GM19395 (cell line): ENCODE measurements around the gene COL19A1.

Source experiments
- ATAC-seq: cut with Tn5 transposase; IDR thresholded peaks from one replicate; pipeline ENCODE4 v1.9.1; 2021; ENCODE audit warnings: mild to moderate bottlenecking, moderate library complexity; ENCODE audit not compliant: unreplicated experiment

COL19A1 gene

GRCh38 chr6:70215460-70216108 is 349.2 kb downstream of the COL19A1 start:
- ATAC-seq: no peak

- no peak for ATAC-seq
Observed at GRCh38 chr6:70216767-70217166, 350.4 kb downstream of the COL19A1 start.

GRCh38 chr6:70219943-70220613 is 353.7 kb downstream of the COL19A1 start:
- ATAC-seq: no peak

- ATAC-seq: no peak
Observed at GRCh38 chr6:70221025-70221714, 354.8 kb downstream of the COL19A1 start.

GRCh38 chr6:70221715-70222438 is 355.5 kb downstream of the COL19A1 start:
- no peak for ATAC-seq

- no peak for ATAC-seq
Observed at GRCh38 chr6:70222439-70222749, 356.0 kb downstream of the COL19A1 start.

- no peak for ATAC-seq
Observed at GRCh38 chr6:70225055-70225454, 358.7 kb downstream of the COL19A1 start.

GRCh38 chr6:70231311-70231710 is 365.0 kb downstream of the COL19A1 start:
- no peak for ATAC-seq

- no peak for ATAC-seq
Observed at GRCh38 chr6:70234561-70235236, 368.3 kb downstream of the COL19A1 start.

- no peak for ATAC-seq
Observed at GRCh38 chr6:70236343-70236742, 370.0 kb downstream of the COL19A1 start.

GRCh38 chr6:70241031-70241430 is 374.7 kb downstream of the COL19A1 start:
- no peak for ATAC-seq

GRCh38 chr6:70241991-70242420 is 375.6 kb downstream of the COL19A1 start:
- no peak for ATAC-seq

GRCh38 chr6:70246118-70246517 is 379.8 kb downstream of the COL19A1 start:
- ATAC-seq: no peak

- ATAC-seq: no peak
Observed at GRCh38 chr6:70252604-70253003, 386.2 kb downstream of the COL19A1 start.

GRCh38 chr6:70253923-70254322 is 387.6 kb downstream of the COL19A1 start:
- ATAC-seq: no peak

- no peak for ATAC-seq
Observed at GRCh38 chr6:70254784-70255183, 388.4 kb downstream of the COL19A1 start.

- ATAC-seq: no peak
Observed at GRCh38 chr6:70257768-70258273, 391.5 kb downstream of the COL19A1 start.

GRCh38 chr6:70258483-70258882 is 392.1 kb downstream of the COL19A1 start:
- ATAC-seq: no peak
